ENCODE measurements around the gene POU3F1.

Gene POU3F1

GRCh38 chr1:38031513-38031866 lies 15.1 kb downstream of the POU3F1 start:
- H3K4me3 ChIP-seq (ENCODE audit: low read length), result no peak overlapping the region
- no peak for DNase-seq (ENCODE audit: low read depth)
- TF ChIP-seq CTCF (conservative IDR thresholded peaks at IDR 0.05; ENCODE audit: low read depth, low read length), result no peak

GRCh38 chr1:38030596-38031512 lies 15.7 kb downstream of the POU3F1 start:
- DNase-seq (ENCODE audit: low read depth), result no peak
- no peak overlapping the region for H3K4me3 ChIP-seq (ENCODE audit: low read length)
- no peak for TF ChIP-seq CTCF (conservative IDR thresholded peaks at IDR 0.05; ENCODE audit: low read depth, low read length)

- TF ChIP-seq CTCF (conservative IDR thresholded peaks at IDR 0.05; ENCODE audit: low read depth, low read length), result no peak
- H3K4me3 ChIP-seq (ENCODE audit: low read length), result no peak overlapping the region
- DNase-seq (ENCODE audit: low read depth), result no peak
These were observed 16.7 kb downstream of the POU3F1 start for GRCh38 chr1:38029685-38030511.

- H3K4me3 ChIP-seq (ENCODE audit: low read length), result no peak overlapping the region
- TF ChIP-seq CTCF (conservative IDR thresholded peaks at IDR 0.05; ENCODE audit: low read depth, low read length), result peak; percentile 14
- no peak for DNase-seq (ENCODE audit: low read depth)
These were observed 17.4 kb downstream of the POU3F1 start for GRCh38 chr1:38029081-38029681.

GRCh38 chr1:38028671-38029070 lies 17.9 kb downstream of the POU3F1 start:
- no peak for DNase-seq (ENCODE audit: low read depth)
- no peak overlapping the region for H3K4me3 ChIP-seq (ENCODE audit: low read length)
- peak; percentile 25 for TF ChIP-seq CTCF (conservative IDR thresholded peaks at IDR 0.05; ENCODE audit: low read depth, low read length)

- no peak for TF ChIP-seq CTCF (conservative IDR thresholded peaks at IDR 0.05; ENCODE audit: low read depth, low read length)
- DNase-seq (ENCODE audit: low read depth), result no peak
- no peak overlapping the region for H3K4me3 ChIP-seq (ENCODE audit: low read length)
These were observed 18.4 kb downstream of the POU3F1 start for GRCh38 chr1:38028105-38028591.
